HG03064 (cell line): ENCODE results near the gene WDFY2.

Source experiments
- ATAC-seq: cut with Tn5 transposase; IDR thresholded peaks from one replicate; pipeline ENCODE4 v1.9.1; 2021; ENCODE audit warnings: low read depth; ENCODE audit not compliant: unreplicated experiment

WDFY2 gene

GRCh38 chr13:51806566-51806965 is 222.3 kb downstream of the WDFY2 start:
- ATAC-seq: no peak

- no peak for ATAC-seq
Observed at GRCh38 chr13:51807041-51807440, 222.8 kb downstream of the WDFY2 start.

- ATAC-seq: no peak
Observed at GRCh38 chr13:51808811-51809210, 224.5 kb downstream of the WDFY2 start.

GRCh38 chr13:51811046-51811445 is 226.8 kb downstream of the WDFY2 start:
- ATAC-seq: no peak

- ATAC-seq: peak; percentile 45
Observed at GRCh38 chr13:51811920-51812451, 227.7 kb downstream of the WDFY2 start.

- no peak for ATAC-seq
Observed at GRCh38 chr13:51814071-51814470, 229.8 kb downstream of the WDFY2 start.

- ATAC-seq: peak; percentile 50
Observed at GRCh38 chr13:51814825-51815650, 230.8 kb downstream of the WDFY2 start.

GRCh38 chr13:51815848-51816247 is 231.6 kb downstream of the WDFY2 start:
- no peak for ATAC-seq

GRCh38 chr13:51816604-51817249 is 232.5 kb downstream of the WDFY2 start:
- no peak for ATAC-seq
